NCI-H82 (cell line): ENCODE measurements around the gene DLGAP5.

Experiments
- DNase-seq: peaks from one replicate; lab custom pipeline; 2025; lab: John Stamatoyannopoulos, UW

The DLGAP5 gene

GRCh38 chr14:55129428-55130195 is 61.8 kb downstream of the DLGAP5 start:
- DNase-seq, result peak; percentile 25

GRCh38 chr14:55129086-55129427 is 62.3 kb downstream of the DLGAP5 start, which contains the start of gene LGALS3:
TSS of gene LGALS3 (plus strand) at chr14:55129252. CDS start at chr14:55137374, 8,122 bp downstream.
- DNase-seq, result peak; percentile 6

GRCh38 chr14:55128386-55129085 is 62.8 kb downstream of the DLGAP5 start:
- no peak for DNase-seq

- no peak for DNase-seq
Measured at GRCh38 chr14:55127460-55127951, 63.9 kb downstream of the DLGAP5 start.

GRCh38 chr14:55126932-55127459 is 64.4 kb downstream of the DLGAP5 start:
- DNase-seq, result no peak

DNA sequence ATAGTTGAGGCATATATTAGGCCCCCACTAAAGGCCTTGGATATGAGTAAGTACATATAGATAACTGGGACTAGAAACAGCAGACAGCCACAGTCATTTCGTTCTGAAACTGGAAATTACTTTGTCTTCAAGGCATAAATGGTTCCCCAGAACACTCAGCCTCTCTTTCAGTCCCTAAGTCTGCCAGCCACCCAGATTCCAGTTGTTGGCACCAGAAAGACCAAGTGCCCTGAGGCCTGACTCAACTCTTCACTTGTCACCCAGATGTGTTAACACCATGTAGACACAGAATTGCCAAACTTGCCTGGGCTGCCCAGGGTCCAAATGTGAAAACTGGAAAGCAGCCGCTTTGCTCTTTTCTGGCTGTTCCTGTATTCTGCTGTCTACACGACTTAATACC is 65.4 kb downstream of the DLGAP5 start:
- no peak for DNase-seq

DNA sequence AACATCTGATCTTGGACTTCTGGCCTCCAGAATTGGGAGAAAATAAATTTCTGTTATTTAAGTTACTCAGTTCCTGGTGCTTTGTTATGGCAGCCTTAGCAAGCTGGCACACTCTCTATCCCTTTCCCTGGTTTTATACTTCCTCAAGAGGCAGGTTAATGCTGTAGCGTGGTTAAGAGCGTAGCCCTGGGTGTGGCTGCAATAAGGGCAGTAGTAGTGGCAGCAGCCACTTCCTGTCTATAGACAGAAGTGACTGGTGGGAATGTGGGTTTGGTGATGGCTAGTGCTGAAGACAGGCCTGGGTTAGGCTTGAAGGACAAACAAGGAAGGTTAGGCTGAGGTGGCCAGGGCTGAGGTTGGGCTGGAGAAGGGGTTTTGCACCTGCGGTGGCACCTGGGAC is 66.0 kb downstream of the DLGAP5 start:
- no peak for DNase-seq

DNA sequence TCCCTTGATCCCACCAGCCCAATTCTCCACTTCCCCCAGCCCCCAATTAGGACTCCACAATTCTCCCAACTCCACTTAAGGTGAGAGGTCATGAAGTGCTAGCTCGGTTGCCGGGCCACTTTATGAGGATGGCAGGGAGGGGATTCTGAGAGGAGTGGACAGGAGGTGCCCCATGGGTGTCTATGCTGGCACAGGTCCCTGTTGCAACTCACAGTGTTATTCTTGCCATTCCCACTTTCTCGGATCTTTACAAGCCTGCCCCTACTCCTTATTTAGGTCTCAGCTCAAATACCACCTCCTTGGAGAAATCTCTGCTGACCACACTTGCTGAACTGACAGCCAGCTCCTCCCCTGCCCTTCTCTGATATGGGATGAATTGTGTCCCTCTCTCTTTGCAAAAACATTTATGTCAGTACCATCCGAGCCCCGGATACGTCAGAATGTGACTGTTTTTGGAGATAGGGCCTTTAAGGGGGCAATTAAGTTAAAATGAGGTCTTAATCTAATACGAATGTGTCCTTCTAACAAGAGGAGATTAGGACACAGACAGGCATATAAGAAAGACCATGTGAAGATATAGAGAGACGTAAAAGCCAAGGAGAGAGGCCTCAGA is 66.5 kb downstream of the DLGAP5 start:
- DNase-seq, result no peak

DNA sequence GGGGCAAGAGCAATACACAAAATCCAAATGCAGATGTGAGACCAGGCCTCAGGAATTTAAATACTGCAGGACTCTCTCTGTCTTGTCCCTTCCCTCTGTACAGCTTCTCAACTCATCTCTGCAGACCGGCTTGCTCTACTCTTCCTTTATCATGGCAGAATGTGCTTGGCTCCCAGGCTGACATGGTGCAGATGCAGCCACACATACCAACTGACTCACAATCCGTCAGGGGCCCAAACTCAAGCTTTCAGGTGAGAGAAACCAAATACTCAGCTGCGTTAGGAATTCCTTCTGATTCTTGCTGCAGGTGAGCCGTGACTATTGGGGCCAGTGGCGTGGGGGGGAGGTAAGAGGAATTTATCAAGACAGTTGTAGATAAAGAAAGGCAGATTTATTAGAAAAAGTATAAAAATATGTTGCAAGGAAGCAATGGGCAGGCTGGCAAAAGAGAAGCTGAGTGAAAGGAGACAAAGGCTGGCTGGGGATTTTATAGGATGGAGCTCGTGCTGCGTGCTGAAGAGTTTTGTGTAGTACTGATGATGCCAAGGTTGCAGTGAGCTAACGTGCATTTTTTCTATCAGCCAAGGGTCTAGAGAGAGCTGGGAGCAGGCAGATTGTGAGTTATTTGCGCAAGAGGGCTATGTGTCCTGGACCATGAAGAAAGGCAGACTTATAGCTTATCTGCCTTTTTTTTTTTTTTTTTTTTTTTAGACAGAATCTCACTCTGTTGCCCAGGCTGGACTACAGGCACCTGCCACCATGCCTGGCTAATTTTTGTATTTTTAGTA is 67.3 kb downstream of the DLGAP5 start:
- no peak for DNase-seq

DNA sequence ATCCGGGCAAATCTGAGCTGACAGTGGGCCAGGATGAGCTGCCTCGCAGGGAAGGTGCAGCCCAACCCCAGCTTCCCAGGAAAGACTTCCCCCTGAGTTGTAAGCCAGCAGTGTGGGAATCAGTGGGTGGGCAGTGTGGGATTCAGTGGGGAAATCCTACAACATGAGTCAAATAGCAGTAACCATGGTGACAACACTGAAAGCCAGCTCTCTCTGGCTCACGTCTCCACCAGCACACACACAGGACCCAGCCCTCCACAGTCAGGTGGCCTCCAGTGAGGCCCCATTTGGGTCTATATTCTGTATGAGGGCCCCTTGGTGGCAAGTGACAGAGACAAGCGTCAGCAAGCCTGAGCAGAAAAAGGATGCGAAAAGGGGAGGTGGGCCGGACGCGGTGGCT is 68.3 kb downstream of the DLGAP5 start:
- DNase-seq, result no peak

DNA sequence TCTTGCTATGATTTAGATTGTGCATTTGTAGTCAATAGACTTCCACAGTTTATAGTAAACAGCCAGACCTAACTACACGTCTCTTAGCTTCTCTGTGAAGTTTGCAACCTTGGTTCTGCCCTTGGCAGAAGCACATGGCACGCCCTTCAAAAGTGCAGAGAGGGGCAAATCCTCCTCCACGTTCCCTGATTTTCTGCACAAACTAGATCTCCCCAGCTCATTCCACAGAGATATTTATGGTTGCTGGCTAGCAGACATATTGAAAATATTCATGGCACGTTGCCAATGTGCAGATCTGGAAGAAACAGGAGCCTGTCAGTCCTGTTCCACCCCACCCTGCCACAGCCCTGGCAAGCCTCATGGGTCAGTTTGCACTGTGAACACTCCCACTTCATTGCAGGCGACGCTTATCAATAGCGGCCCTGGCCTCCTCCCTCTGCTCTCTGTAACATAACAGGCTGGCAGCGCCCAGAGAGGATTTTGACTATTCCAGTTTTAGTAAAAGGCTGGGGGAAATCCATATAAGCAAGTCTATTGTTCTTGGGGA is 68.9 kb downstream of the DLGAP5 start:
- no peak for DNase-seq

- no peak for DNase-seq
Measured at GRCh38 chr14:55121628-55122439, 69.6 kb downstream of the DLGAP5 start.

- DNase-seq, result no peak
Measured at GRCh38 chr14:55120571-55121495, 70.6 kb downstream of the DLGAP5 start.

DNA sequence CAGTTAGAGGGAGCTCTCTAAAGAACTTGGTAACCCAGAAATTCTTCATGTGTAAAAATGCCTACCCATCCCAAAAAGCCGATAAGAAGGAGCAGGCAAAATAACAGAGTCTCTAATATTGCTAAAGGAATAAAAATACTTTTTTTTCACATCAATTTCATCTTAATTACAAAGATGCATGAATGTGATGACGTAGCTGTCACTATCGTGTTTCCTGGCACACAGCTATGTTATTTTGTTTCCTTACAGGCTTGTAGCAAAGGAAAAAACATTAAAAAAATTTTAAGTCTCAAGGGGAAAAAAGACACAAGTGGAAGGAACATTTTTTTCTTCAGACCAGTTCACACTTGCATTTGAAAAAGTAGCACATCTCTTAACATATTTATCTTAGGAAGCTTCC is 72.6 kb downstream of the DLGAP5 start:
- no peak for DNase-seq

GRCh38 chr14:55117803-55118441 is 73.5 kb downstream of the DLGAP5 start:
- no peak for DNase-seq

DNA sequence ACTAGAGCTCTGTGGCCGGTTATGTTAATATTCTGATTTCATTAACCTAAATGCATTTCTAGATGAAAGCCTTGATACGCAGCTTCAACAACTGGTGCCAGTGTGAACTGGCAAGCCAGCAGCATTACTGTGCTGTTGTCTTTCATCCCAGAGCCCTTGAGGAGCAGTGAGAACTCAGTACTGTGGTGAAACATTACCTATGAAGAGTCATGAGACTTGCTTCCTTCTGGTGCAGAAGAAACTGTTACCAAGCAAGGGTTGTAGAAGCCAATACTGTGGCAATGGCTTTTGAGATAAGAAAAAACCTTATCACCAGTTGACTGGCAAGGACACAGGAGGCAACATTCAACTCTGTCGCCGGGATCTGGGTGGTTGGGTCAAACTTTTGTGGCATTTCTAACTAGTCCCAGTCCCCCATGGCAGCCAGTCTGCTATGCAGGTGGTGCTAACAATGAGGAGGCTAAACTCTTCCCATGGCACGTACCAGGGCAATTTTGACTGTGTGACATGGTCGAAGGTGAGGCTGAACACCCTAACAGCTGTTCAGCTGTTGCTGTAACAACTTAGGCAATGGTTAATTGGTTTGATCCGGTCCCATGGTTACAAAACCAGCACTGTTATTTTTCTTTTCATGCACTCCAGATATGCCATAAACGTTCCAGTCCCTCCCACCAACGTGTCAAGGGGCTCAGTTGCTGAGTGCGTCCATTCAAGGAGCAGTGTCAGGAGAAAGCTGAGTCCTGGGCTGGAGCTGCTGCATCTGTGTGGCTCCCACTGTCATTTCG is 74.9 kb downstream of the DLGAP5 start:
- DNase-seq, result no peak

DNA sequence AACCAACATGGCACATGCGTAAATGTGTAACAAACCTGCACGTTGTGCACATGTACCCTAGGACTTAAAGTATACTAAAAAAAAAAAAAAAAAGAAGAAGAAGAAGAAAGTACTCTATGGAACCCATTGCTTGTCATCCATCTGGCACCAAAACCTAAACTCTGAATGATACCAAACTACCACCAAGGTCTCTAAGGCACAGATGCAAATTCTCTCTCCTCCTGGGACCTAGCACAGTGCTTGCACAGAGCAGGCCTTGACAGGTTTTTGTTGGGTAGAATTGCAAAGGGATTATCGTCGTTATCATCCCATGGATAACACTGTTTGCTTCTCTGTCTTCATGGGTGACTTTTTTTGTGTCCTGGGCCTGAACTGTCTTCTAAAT is 75.5 kb downstream of the DLGAP5 start:
- no peak for DNase-seq

- DNase-seq, result no peak
Measured at GRCh38 chr14:55115460-55115859, 75.9 kb downstream of the DLGAP5 start.
